Hepatocyte (in vitro differentiated cells): ENCODE results near the gene HEXIM2. TPM values are rescaled to one million over a fixed set of nuclear protein-coding genes. Genes with fewer than 3 reads are reported as not detected.

Experiments used
- DNase-seq: peaks from one replicate; pipeline ENCODE4 v3.0.0-alpha.2; 2016; ENCODE audit warnings: low spot score
- H2AFZ ChIP-seq: fragments of 200-600 bp; sonication (generic); 2 replicates; pipeline ENCODE4 v1.6.0; 2016; ENCODE audit warnings: antibody characterized with exemption, mild to moderate bottlenecking
- H3K27ac ChIP-seq: fragments of 200-600 bp; sonication (generic); 2 replicates; pipeline ENCODE4 v1.5.1; 2016; ENCODE audit warnings: mild to moderate bottlenecking
- H3K27me3 ChIP-seq: fragments of 200-600 bp; sonication (generic); 2 replicates; pipeline ENCODE4 v1.6.1; 2016
- H3K36me3 ChIP-seq: fragments of 200-600 bp; sonication (generic); replicated peaks from 2 replicates; pipeline ENCODE4 v1.5.1; 2016; ENCODE audit warnings: low read depth; ENCODE audit not compliant: insufficient read depth
- H3K4me1 ChIP-seq: fragments of 200-600 bp; sonication (generic); 2 replicates; pipeline ENCODE4 v1.5.1; 2016; ENCODE audit warnings: mild to moderate bottlenecking, moderate library complexity; ENCODE audit not compliant: insufficient read depth
- H3K4me2 ChIP-seq: fragments of 200-600 bp; sonication (generic); 2 replicates; pipeline ENCODE4 v1.6.0; 2016
- H3K4me3 ChIP-seq: fragments of 200-600 bp; sonication (generic); 2 replicates; pipeline ENCODE4 v1.5.1; 2016; ENCODE audit warnings: mild to moderate bottlenecking
- H3K79me2 ChIP-seq: fragments of 200-600 bp; sonication (generic); 2 replicates; pipeline ENCODE4 v1.6.0; 2017; ENCODE audit warnings: mild to moderate bottlenecking
- H3K9me2 ChIP-seq: fragments of 200-600 bp; sonication (generic); replicated peaks from 2 replicates; pipeline ENCODE4 v1.6.0; 2017; ENCODE audit warnings: mild to moderate bottlenecking; ENCODE audit not compliant: insufficient read depth
- H3K9me3 ChIP-seq: fragments of 200-600 bp; sonication (generic); 2 replicates; pipeline ENCODE4 v1.5.1; 2016; ENCODE audit warnings: low read depth, mild to moderate bottlenecking
- H4K20me1 ChIP-seq: fragments of 200-600 bp; sonication (generic); 2 replicates; pipeline ENCODE4 v1.6.0; 2016; ENCODE audit warnings: mild to moderate bottlenecking; ENCODE audit not compliant: insufficient read depth, poor library complexity, severe bottlenecking
- CTCF ChIP-seq: fragments of 200-600 bp; sonication (generic); IDR thresholded peaks from 2 replicates; pipeline ENCODE4 v1.5.1; 2016; ENCODE audit warnings: antibody characterized with exemption, mild to moderate bottlenecking; ENCODE audit not compliant: poor library complexity
- EZH2 ChIP-seq: fragments of 200-600 bp; sonication (generic); IDR thresholded peaks from 2 replicates; pipeline ENCODE4 v1.6.1; 2016; ENCODE audit warnings: antibody characterized with exemption, mild to moderate bottlenecking, borderline replicate concordance
- EZH2phosphoT487 ChIP-seq: fragments of 200-600 bp; sonication (generic); IDR thresholded peaks from one replicate; pipeline ENCODE4 v1.6.1; 2018; ENCODE audit warnings: antibody characterized with exemption, mild to moderate bottlenecking, low read depth, moderate library complexity; ENCODE audit not compliant: unreplicated experiment, severe bottlenecking
- WGBS: methylation state at CpG from one replicate; pipeline ENCODE4 v1.1.6; 2016; ENCODE audit warnings: low lambda C conversion rate; ENCODE audit errors: missing lambda C conversion rate; 5-methylcytosine and 5-hydroxymethylcytosine counted together
- polyA plus RNA-seq: library from polyadenylated mRNA; unstranded; fragments of >200 nt; fragmentation: Nextera tagmentation; extraction: Ambion mirVana; gene quantifications from 2 replicates; pipeline ENCODE4 v1.2.1, GENCODE V29; 2016
- total RNA-seq: library from RNA; depleted of rRNA; stranded (reverse); fragments of >200 nt; gene quantifications from 2 replicates; pipeline ENCODE4 v1.2.3, GENCODE V29; 2014

Gene HEXIM2
- total and polyA plus RNA-seq, 2 experiments from 2014 or later: 7.6 to 12.2 TPM

- Histone ChIP-seq H3K27ac (peak overlapping the region; percentile 95), H3K9me2 (no peaks in the 10 kb centered on the region), H3K4me2 (peak overlapping the region; percentile 75), H2AFZ (peak overlapping the region; percentile 89), H4K20me1 (peaks cover 3% of the 10 kb centered on the region), H3K79me2 (peaks cover 5% of the 10 kb centered on the region), H3K36me3 (no peaks in the 10 kb centered on the region), H3K4me3 (peak overlapping the region; percentile 28), H3K4me1 (peaks cover 27% of the 10 kb centered on the region), H3K9me3 (no peaks in the 10 kb centered on the region), H3K27me3 (no peaks in the 10 kb centered on the region)
- DNase-seq: peak; percentile 75
- TF ChIP-seq CTCF: no peak
- TF ChIP-seq EZH2phosphoT487: no peak
- no peak for TF ChIP-seq EZH2
- 42% methylated on average over 40 of the region's 71 CpGs for WGBS
Observed at GRCh38 chr17:45144199-45145034, 17.3 kb upstream of the HEXIM2 start.

- 87% methylated on average over 8 of the region's 8 CpGs for WGBS
- no peak for DNase-seq
- Histone ChIP-seq H3K4me2 (peak overlapping the region; percentile 75), H3K79me2 (peaks cover 11% of the 10 kb centered on the region), H3K27me3 (no peaks in the 10 kb centered on the region), H3K9me3 (no peaks in the 10 kb centered on the region), H4K20me1 (peaks cover 5% of the 10 kb centered on the region), H2AFZ (no peak overlapping the region), H3K36me3 (no peaks in the 10 kb centered on the region), H3K9me2 (no peaks in the 10 kb centered on the region), H3K4me3 (no peak overlapping the region), H3K27ac (peak overlapping the region; percentile 95), H3K4me1 (peaks cover 27% of the 10 kb centered on the region)
- TF ChIP-seq CTCF: no peak
- TF ChIP-seq EZH2phosphoT487: no peak
- no peak for TF ChIP-seq EZH2
Observed at GRCh38 chr17:45145035-45145389, 16.7 kb upstream of the HEXIM2 start.

GRCh38 chr17:45146166-45146565 is 15.5 kb upstream of the HEXIM2 start:
- Histone ChIP-seq H2AFZ (no peak overlapping the region), H3K4me2 (peak overlapping the region; percentile 84), H3K27ac (peak overlapping the region; percentile 97), H4K20me1 (peaks cover 17% of the 10 kb centered on the region), H3K36me3 (no peaks in the 10 kb centered on the region), H3K79me2 (peaks cover 23% of the 10 kb centered on the region), H3K4me1 (peaks cover 27% of the 10 kb centered on the region), H3K9me3 (no peaks in the 10 kb centered on the region), H3K27me3 (no peaks in the 10 kb centered on the region), H3K9me2 (no peaks in the 10 kb centered on the region), H3K4me3 (no peak overlapping the region)
- TF ChIP-seq CTCF (no peak), EZH2phosphoT487 (no peak), EZH2 (no peak)
- no peak for DNase-seq
- 97% methylated on average over 10 of the region's 10 CpGs for WGBS
